ENCODE results near the gene RBM33.

DNA sequence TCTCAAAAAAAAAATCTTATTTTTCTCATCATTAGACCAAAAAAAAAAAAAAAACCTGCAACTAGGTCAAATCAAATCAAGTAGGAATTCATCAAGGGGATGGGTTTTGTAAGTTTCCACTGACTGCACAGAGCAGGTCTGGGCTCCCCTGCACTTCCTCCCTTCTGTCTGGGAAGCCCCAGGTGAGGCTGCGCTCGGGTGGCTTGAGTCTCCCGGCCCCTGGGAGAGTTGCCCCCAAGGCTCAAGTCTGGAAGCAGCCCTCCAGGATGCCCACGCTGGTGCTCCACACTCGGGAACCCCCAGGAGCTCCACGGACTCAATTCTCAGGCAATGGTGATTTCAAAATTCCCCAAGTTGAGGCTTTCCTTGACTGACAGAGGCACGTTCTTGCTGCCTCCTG lies 41.7 kb upstream of the RBM33 start:
- TF ChIP-seq, protein P1, sequence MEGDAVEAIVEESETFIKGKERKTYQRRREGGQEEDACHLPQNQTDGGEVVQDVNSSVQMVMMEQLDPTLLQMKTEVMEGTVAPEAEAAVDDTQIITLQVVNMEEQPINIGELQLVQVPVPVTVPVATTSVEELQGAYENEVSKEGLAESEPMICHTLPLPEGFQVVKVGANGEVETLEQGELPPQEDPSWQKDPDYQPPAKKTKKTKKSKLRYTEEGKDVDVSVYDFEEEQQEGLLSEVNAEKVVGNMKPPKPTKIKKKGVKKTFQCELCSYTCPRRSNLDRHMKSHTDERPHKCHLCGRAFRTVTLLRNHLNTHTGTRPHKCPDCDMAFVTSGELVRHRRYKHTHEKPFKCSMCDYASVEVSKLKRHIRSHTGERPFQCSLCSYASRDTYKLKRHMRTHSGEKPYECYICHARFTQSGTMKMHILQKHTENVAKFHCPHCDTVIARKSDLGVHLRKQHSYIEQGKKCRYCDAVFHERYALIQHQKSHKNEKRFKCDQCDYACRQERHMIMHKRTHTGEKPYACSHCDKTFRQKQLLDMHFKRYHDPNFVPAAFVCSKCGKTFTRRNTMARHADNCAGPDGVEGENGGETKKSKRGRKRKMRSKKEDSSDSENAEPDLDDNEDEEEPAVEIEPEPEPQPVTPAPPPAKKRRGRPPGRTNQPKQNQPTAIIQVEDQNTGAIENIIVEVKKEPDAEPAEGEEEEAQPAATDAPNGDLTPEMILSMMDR (IDR thresholded peaks at IDR 0.05) = no peak
- TF ChIP-seq REST (IDR thresholded peaks at IDR 0.05; ENCODE audit: insufficient read depth in 1 of 2, low read depth in 2 of 2, low read length in 1 of 2) = no peak
